Pancreas (tissue), 10 donors: Measurements from ENCODE around the gene AFAP1L2. TPM values are rescaled to one million over a fixed set of nuclear protein-coding genes. Genes with fewer than 3 reads are reported as not detected.
A peak's percentile ranks its signal among the peaks of the same experiment; 100 is the strongest.

Source experiments
- ATAC-seq, 4 donors: fragments of 200-7000 bp; cut with Tn5 transposase; one replicate each; pipeline versions ENCODE4 v1.8.0 to v1.9.1; 2020; ENCODE audit warnings: mild to moderate bottlenecking in 4 of 4, moderate library complexity in 4 of 4
- DNase-seq, 6 donors: peaks; one replicate each; pipeline ENCODE4 v3.0.0-alpha.2; 2020
- FAIRE-seq: peaks from 2 replicates; lab custom pipeline; 2012; peaks lifted over from hg19 to GRCh38; lab: Jason Lieb, UNC
- H3K27ac ChIP-seq, 4 donors: fragments of 200-600 bp; sonication (generic); 1 replicate in 3 of 4; 2 replicates in 1 of 4; pipeline versions ENCODE4 v1.5.0 to v1.8.0; 2020
- H3K27me3 ChIP-seq, 4 donors: fragments of 200-600 bp; one replicate each; pipeline ENCODE4 v1.8.0; 2021
- H3K36me3 ChIP-seq, 3 donors: fragments of 200-600 bp; sonication (generic) in 1 of 3; one replicate each; pipeline versions ENCODE4 v1.5.0 to v1.8.0; 2020 to 2021
- H3K4me1 ChIP-seq, 3 donors: fragments of 200-600 bp; one replicate each; pipeline ENCODE4 v1.8.0; 2021
- H3K4me3 ChIP-seq, 4 donors: fragments of 200-600 bp; sonication (generic) in 2 of 4; one replicate each; pipeline versions ENCODE4 v1.5.0 to v1.8.0; 2020 to 2021
- H3K9me3 ChIP-seq, 4 donors: fragments of 200-600 bp; one replicate each; pipeline ENCODE4 v1.8.0; 2021
- WGBS, 2 donors: extraction: QIAGEN DNeasy Blood & Tissue Kit; methylation state at CpG; one replicate each; pipeline ENCODE4 v1.1.7; 2013; 5-methylcytosine and 5-hydroxymethylcytosine counted together
- intact Hi-C, 3 donors: fragments of 100-400 bp; cut with DNase I; formaldehyde crosslinking; loops; one replicate each; pipeline versions ENCODE4 v1.11.1 to v1.14.2; 2022
- polyA plus RNA-seq, 2 donors: library from polyadenylated mRNA; stranded (reverse); fragments of 200-250 nt; gene quantifications; one replicate each; pipeline ENCODE4 v1.2.3, GENCODE V29; 2013
- total RNA-seq, 6 donors: library from RNA; stranded (reverse); fragmentation: NEBNext Ultra II Directional in 4 of 6; extraction: Animal tissue kit (Norgen Biotek cat#: 25700) in 4 of 6; gene quantifications; one replicate each; pipeline versions ENCODE4 v1.2.1 to v1.2.4, GENCODE V29; 2021 to 2023
- TF ChIP-seq, protein P1 (sequence below), 4 donors: fragments of 200-600 bp; sonication (generic) in 3 of 4; IDR thresholded peaks; one replicate each; pipeline versions ENCODE4 v1.5.0 to v1.8.0; 2021; ENCODE audit warnings: antibody characterized with exemption in 4 of 4
- donor health status: healthy with polysubstance abuse.
- donor health status: DM: no; HTN: no; CAD: no; lungs with moderate emphysema.
- donor health status: DM: no; HTN: no; CAD: no.
- donor health status: control.
- donor health status: control.
- donor health status: Bipolar disorder and iron deficiency.
- donor health status: DM: yes; HTN: yes; CAD: no.
- donor health status: DM: no; HTN: no; CAD: no.
- donor health status: DM: no; HTN: no; CAD: no.
- donor health status: DM: yes; HTN: yes; CAD: no.

AFAP1L2 gene
- total and polyA plus RNA-seq, 8 donors: 3.3 to 19.9 (median 5.3) TPM

DNA sequence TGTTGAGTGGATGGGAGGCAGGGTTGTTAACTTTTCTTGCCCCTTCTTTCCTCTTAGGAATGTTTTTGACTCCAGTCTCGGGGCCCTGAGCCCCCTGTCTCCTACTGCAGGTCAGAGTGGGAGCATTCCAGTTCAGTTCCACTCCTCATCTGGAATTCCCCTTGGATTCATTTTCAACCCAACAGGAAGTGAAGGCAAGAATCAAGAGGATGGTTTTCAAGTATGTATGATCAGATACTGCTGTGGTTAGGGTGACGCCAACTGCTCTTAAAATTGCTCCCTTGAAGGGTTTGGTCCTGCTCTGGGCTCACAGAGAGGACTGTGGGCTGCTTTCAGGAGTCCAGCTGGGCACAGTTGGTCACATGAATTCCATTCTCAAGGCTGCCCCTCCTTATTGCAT lies 143.2 kb downstream of the AFAP1L2 start:
- H3K27ac ChIP-seq: no peak overlapping the region
- TF ChIP-seq, protein P1, sequence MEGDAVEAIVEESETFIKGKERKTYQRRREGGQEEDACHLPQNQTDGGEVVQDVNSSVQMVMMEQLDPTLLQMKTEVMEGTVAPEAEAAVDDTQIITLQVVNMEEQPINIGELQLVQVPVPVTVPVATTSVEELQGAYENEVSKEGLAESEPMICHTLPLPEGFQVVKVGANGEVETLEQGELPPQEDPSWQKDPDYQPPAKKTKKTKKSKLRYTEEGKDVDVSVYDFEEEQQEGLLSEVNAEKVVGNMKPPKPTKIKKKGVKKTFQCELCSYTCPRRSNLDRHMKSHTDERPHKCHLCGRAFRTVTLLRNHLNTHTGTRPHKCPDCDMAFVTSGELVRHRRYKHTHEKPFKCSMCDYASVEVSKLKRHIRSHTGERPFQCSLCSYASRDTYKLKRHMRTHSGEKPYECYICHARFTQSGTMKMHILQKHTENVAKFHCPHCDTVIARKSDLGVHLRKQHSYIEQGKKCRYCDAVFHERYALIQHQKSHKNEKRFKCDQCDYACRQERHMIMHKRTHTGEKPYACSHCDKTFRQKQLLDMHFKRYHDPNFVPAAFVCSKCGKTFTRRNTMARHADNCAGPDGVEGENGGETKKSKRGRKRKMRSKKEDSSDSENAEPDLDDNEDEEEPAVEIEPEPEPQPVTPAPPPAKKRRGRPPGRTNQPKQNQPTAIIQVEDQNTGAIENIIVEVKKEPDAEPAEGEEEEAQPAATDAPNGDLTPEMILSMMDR (IDR thresholded peaks at IDR 0.05): no peak
- ATAC-seq (peak in 1 of 4 donors; percentile 43), FAIRE-seq (no peak), DNase-seq (no peak)
- no peaks in the 10 kb centered on the region for H3K36me3 ChIP-seq
- peaks cover under 1 to 21% (median 13%) of the 10 kb centered on the region in 3 donors for H3K4me1 ChIP-seq
- no peaks in the 10 kb centered on the region for H3K9me3 ChIP-seq
- intact Hi-C loops: no loop called here
- no peaks in the 10 kb centered on the region for H3K27me3 ChIP-seq
- H3K4me3 ChIP-seq: no peak overlapping the region
- 71 to 78% methylated on average over 2 of the region's 2 CpGs for WGBS, 2 donors

DNA sequence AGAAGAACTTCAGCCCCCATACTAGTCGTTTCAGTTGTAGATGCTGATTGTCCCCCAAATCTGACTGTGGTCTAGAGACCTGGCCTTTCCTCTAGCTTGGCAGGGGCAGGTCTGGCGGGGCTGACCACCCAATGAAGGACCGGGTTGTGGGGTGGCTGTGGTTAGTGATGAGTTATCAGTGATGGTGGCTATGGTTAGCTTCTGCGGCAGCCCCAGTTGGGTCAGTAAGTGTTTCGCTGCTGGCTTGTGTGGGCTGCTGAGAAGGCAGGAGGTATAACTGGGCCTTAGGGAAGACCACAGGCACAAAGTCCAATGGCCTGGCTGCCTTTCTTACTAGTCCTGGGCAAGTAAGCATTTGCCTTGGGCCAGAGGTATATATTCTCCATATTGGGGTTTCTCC lies 143.9 kb downstream of the AFAP1L2 start:
- Histone ChIP-seq H3K9me3 (no peaks in the 10 kb centered on the region), H3K27me3 (no peaks in the 10 kb centered on the region), H3K4me3 (no peak overlapping the region), H3K4me1 (peaks cover 0 to 14% (median 6%) of the 10 kb centered on the region in 3 donors), H3K36me3 (no peaks in the 10 kb centered on the region), H3K27ac (no peak overlapping the region)
- DNase-seq: no peak
- ATAC-seq: no peak
- TF ChIP-seq, protein P1 (IDR thresholded peaks at IDR 0.05): no peak
- FAIRE-seq: no peak
- intact Hi-C loops: no loop called here
- 88 to 92% methylated on average over 5 of the region's 5 CpGs for WGBS, 2 donors

DNA sequence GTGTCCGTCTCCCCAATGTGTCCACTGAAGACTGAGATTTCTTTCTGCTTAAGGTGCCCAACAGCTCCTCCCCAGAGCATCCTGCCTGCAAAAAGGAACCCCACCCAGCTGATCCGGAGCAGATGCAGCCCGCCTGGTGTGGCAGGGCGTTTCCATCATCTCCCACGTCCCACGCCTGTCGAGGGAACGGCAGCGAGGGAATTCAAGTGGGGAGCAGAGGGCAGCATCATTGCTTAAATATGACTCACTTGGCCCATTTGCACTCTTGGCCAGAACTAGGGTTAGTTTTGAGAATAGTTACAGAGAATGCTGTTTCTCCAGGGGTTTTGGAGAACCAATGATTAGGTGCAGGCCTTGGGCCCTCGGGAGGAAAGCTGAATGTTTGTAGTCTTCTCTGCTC lies 144.5 kb downstream of the AFAP1L2 start:
- Histone ChIP-seq H3K27ac (no peak overlapping the region), H3K4me1 (peaks cover 0 to 8% (median 6%) of the 10 kb centered on the region in 3 donors), H3K36me3 (no peaks in the 10 kb centered on the region), H3K4me3 (no peak overlapping the region), H3K27me3 (no peaks in the 10 kb centered on the region), H3K9me3 (no peaks in the 10 kb centered on the region)
- TF ChIP-seq, protein P1 (IDR thresholded peaks at IDR 0.05): no peak
- FAIRE-seq (no peak), DNase-seq (no peak), ATAC-seq (peak in 2 of 4 donors; percentile 42 to 46)
- 92 to 96% methylated on average over 10 of the region's 10 CpGs for WGBS, 2 donors
- intact Hi-C loops: no loop called here

DNA sequence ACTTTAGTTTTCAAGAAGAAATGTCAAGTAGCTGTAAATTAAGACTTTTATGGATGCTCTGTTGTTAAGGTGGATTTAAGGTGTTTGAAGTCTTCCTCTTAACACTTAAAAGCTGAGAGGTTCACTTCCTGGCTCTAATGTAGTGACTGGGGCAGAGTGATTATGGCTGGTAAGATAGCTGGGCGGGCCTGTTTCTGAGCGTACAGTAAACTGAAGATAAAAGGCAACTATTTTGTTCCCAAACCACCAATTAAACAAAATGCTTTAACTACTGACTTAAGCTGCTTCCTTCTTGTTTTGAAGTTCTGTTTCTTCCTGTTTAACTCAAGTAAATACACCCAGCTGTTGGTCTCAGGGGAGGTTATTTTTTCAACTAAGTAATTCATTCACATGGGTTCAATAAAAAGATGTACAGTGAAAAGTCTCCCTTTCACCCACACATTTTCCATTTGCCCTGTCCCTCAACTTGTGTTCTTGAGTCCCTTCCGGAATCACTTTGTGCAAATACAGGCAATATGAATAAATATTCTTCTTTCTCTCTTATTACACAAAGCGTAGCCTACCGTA lies 145.9 kb downstream of the AFAP1L2 start:
- TF ChIP-seq, protein P1 (IDR thresholded peaks at IDR 0.05): no peak
- Histone ChIP-seq H3K27me3 (no peaks in the 10 kb centered on the region), H3K27ac (no peak overlapping the region), H3K4me1 (peaks cover 0 to 8% (median 6%) of the 10 kb centered on the region in 3 donors), H3K9me3 (no peaks in the 10 kb centered on the region), H3K4me3 (no peak overlapping the region), H3K36me3 (no peaks in the 10 kb centered on the region)
- FAIRE-seq (no peak), ATAC-seq (peak in 3 of 4 donors; percentile 43 to 53 (median 44)), DNase-seq (no peak)
- intact Hi-C loops: no loop called here
- WGBS, 2 donors: 58 to 66% methylated on average over 5 of the region's 5 CpGs

DNA sequence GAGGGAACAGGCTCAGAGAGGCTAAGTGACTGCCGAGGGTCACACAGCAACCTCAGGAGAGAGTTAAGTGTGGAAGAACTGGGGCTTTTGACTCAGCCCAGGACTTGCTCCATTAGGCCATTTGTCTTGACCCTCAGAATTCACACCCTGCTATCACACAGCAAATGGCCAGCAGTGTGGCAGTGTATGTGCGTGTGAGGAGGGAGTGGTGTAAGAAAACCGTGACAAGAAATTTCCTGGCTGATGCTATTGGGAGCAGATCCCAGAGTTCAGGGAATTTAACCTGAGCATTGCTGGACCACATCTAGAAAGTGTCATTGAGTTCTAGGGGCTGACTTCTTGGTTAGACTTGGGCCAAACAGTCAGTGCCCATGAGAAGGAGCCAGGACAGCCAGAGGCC lies 146.8 kb downstream of the AFAP1L2 start:
- intact Hi-C loops: no loop called here
- TF ChIP-seq, protein P1 (IDR thresholded peaks at IDR 0.05): no peak
- ATAC-seq: no peak
- H3K27ac ChIP-seq: no peak overlapping the region
- H3K9me3 ChIP-seq: no peaks in the 10 kb centered on the region
- H3K36me3 ChIP-seq: no peaks in the 10 kb centered on the region
- DNase-seq: no peak
- no peak for FAIRE-seq
- H3K27me3 ChIP-seq: no peaks in the 10 kb centered on the region
- no peak overlapping the region for H3K4me3 ChIP-seq
- 67 to 72% methylated on average over 3 of the region's 3 CpGs for WGBS, 2 donors
- H3K4me1 ChIP-seq: peaks cover 0 to 8% (median 6%) of the 10 kb centered on the region in 3 donors
